Kidney capillary endothelial cell (primary cell): ENCODE results near the gene AK3.
A peak's percentile ranks its signal among the peaks of the same experiment; 100 is the strongest.

Source experiments
- DNase-seq: peaks from one replicate; pipeline ENCODE4 v3.0.0-alpha.2; 2018; ENCODE audit warnings: low spot score

Gene AK3

GRCh38 chr9:4748612-4749011 is 7.6 kb upstream of the AK3 start:
- DNase-seq = no peak

- DNase-seq = no peak
Measured at GRCh38 chr9:4746278-4747030, 5.5 kb upstream of the AK3 start.

DNA sequence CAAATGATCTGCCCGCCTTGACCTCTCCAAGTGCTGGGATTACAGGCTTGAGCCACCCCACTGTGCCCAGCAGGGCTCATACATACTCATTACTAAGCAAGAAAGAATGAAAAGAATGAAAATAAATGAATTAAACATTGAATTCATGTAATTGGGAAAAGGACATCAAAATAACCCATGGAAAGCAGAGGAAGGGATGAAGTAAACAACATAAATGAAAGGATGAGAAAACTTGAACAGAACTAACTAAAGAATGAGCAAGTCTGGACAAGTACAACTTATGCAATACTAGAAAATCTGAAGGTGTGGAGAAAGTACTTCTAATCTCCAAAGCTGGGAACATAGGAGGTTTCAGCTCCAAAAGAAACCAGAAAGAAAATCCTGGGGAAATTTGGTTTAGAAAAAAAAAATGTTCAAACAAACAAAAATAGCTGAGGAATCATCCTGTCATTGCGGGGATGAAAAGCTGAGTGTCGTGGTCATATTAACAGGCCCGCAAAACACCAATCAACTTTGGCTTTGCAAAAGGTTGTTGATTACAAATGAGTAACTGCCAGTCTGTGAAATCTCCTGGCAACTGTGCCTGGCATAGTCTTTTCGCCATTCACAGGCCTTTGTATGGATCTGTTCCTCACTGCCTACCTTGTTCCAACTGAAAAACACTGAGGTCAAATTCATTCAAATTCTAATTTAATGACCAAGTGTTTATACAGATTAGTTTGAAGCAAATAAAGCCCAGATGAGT is 2.3 kb upstream of the AK3 start:
- no peak for DNase-seq

GRCh38 chr9:4742246-4742645 is 1.2 kb upstream of the AK3 start:
- no peak for DNase-seq

DNA sequence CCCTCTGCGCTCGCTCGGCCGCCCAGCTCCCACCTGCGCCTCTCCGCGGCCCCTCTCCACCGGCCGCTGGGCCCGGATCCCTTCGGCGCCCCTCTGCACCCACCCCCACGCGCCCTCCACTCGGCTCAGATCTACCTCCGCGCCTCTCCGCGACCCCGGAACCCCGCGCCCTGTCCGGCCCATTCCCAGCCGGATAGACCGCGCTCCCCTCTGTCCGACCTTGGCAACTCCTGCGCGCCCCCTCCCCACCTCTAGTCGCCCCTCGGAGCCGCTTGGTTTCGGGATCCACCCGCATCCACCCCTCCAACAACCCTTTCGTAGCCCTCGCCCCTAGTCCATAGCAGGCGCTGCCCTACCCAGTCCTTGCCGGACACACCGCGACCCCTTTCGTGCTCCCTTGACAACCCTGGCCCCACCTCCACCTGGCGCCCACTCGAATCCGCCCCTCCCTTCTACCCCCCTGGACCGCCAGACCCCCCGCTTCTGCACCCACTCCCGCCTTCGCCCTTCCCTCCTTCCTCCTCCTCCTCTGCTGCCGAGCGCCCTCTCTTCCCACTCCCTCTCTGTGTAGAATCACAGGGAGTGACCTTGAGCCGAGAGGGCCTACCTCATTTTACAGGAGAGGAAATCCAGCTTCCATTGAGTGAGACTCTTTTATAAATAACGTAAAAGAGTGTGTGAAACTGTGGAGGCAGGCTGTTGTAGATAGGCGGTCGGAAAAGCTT is 525 bp upstream of the AK3 start:
- DNase-seq = no peak

DNA sequence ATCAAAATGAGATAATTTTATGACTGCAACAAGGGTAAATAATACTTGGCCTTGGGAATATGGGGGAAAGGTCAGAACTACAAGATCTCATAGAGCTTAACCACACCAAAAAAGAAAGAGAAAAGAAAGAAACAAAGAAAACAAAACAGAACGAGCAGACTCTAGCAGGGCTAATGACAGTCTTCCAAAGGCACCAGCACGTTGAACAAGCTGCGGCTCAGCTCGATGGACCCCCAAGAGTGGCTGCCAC is 689 bp downstream of the AK3 start:
- peak; percentile 18 for DNase-seq

DNA sequence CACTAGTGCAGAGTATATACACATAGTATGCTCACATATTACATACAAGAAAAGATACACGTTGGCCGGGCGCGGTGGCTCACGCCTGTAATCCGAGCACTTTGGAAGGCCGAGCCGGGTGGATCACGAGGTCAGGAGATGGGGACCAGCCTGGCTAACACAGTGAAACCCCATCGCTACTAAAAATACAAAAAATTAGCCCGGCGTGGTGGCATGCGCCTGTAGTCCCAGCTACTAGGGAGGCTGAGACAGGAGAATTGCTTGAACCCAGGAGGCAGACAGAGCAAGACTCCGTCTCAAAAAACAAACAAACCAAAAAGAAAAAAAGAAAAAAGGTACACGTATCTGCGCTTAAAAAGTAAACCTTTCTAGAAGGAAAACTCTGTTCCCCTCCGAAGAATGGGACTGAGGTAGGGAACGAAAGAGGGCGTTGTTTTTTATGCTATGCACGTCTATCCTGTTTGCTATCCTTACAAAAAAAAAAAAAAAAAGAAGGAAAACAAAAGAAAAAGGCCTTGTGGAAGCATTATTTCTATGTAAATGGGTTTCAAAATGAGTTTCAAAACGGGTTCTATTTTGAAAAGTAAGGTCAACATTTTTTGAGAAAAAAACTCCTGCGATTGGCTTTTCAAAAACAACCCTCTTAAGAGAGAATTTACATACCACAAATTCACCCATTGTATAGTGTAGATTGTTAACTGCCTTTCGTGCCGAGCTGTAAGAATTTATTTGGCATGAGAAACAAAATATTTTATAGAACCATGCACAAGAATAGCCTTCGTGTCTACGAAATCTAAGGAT is 1.2 kb downstream of the AK3 start:
- no peak for DNase-seq

DNA sequence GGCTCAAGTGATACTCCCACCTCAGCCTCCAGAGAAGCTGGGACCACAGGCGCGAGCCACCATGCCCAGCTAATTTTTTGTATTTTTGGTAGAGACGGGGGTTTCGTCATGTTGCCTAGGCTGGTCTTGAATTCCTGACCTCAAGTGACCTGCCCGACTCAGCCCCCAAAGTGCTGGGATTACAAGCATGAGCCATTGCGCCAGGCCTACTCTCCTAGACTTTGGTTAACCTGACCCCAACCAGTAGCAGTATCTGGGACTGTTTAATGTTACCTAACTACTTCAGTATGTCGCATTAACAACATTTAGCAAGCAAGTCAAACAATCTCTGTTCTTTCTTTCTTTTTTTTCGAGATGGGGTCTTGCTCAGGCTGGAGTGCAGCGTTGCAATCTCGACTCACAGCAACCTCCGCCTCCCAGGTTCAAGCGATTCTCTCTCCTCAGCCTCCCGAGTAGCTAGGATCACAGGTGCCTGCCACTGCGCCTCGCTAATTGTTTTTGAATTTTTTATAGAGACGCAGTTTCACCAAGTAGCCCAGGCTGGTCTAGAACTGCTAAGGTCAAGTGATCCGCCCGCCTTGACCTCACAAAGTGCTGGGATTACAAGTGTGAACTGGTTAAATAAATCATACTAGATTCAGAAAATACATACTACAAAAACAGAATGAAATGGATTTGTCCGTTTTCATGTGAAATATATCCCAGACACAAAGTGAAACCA is 2.0 kb downstream of the AK3 start:
- DNase-seq = no peak

GRCh38 chr9:4734150-4734549 is 6.9 kb downstream of the AK3 start:
- DNase-seq = no peak

DNA sequence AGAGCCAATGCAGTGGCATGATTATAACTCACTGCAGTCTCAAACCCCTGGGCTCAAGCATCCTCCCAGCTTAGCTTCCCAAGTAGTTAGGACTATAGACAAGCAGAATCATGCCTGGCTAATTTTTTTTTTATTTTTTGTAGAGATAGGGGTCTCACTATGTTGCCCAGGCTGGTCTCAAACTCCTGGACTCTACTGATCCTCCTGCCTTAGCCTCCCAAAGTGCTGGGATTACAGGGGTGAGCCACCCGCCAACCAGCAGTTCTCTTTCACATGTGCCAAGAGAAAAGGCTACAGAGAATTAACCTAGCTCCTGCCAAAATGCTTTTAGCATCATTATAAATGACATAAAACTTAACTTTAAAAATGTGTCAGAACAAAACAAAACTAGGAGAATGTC is 8.1 kb downstream of the AK3 start:
- DNase-seq = no peak

DNA sequence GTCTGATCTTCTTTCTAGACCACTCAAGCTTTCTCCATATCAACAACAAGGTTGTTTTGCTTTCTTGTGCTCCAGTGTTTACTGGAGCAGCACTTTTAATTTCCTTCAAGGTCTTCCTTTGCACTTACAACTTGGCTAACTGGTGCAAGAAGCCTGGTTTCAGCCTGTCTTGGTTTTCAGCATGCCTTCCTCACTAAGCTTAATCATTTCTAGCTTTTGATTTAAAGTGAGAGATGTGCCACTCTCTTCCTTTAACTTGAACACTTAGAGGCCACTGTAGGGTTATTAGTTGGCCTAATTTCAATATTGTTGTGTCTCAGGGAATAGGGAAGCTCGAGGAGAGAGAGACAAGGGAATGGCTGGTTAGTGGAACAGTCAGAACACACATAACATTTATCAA is 13.4 kb downstream of the AK3 start:
- no peak for DNase-seq

DNA sequence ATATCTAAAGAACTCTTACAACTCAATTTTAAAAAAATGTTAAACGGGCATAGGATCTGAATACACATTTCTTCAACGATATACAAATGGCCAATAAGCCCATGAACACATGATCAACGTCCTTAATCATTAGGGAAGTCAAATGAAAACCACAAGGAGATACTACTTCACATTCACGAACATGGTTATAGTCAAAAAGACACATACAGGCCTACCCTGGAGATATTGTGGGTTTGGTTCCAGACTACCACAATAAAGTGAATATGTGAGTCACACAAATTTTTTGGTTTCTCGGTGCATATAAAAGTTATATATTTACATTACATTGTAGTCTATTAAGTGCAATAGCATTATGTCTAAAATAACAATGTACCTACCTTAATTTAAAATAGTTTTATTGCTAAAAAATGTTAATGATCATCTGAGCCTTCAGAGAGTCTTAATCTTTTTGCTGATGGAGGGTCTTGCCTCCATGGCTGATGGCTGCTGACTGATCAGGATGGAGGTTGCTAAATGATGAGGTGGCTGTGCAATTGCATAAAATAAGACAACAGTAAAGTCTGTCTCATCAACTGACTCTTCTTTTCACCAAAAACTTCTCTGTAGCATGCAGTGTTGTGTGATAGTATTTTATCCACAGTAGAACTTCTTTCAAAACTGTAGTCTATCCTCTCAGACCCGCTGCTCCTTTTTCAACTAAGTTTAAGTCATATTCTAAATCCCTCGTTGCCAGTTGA is 15.1 kb downstream of the AK3 start:
- no peak for DNase-seq

DNA sequence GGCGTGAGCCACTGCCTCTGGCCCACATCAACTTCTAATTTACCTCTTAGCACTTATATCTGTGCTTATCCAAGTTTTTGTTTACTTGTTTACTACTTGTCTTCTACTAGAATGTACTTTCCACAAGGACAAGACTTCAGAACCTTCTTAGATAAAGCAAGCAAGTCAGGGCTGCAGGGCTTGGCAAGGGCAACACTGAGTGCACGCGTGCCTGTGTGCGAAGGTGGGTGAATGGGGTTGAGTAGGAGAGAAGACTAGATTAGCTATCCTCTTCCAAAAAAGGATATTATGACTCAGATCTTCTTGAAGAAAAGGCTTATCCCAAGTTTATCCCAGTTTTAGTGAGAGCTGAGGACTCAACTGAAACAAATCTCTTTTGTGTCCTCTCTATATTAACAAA is 19.3 kb downstream of the AK3 start:
- no peak for DNase-seq

GRCh38 chr9:4718911-4719310 is 22.1 kb downstream of the AK3 start:
- DNase-seq = no peak

- no peak for DNase-seq
Measured at GRCh38 chr9:4717815-4718214, 23.2 kb downstream of the AK3 start.

GRCh38 chr9:4716163-4716562 is 24.8 kb downstream of the AK3 start:
- DNase-seq = no peak

GRCh38 chr9:4714266-4715016 is 26.6 kb downstream of the AK3 start:
- DNase-seq = no peak

- DNase-seq = no peak
Measured at GRCh38 chr9:4713849-4714248, 27.2 kb downstream of the AK3 start.

DNA sequence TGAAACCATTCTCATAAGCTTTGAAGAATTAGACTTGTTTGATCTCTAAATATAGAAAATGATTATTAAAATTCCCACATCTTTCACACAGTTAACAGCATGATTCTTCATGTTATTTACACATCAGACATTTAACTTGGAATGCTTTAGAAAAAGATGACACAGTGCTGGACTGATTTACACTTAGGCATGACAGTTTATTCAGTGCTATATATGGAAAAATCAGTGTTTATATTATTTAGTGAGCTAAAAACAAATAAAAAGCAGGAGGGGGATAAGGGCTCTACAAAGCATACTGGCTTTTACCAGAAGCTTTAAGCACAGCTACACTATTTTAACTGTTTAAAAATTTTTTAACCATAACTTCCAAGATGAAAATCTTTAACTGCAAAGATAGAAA is 31.6 kb downstream of the AK3 start:
- DNase-seq = no peak

GRCh38 chr9:4706971-4707622 is 33.9 kb downstream of the AK3 start:
- DNase-seq = no peak
